Spleen (tissue), 11 donors: ENCODE results near the gene NCBP3. TPM values are rescaled to one million over a fixed set of nuclear protein-coding genes. Genes with fewer than 3 reads are reported as not detected.

Source experiments
- DNase-seq: peaks from one replicate; pipeline ENCODE4 v3.0.0-alpha.2; 2020
- H3K27ac ChIP-seq, 8 donors: fragments of 200-600 bp; sonication (generic) in 7 of 8; 1 replicate in 4 of 8; 2 replicates in 4 of 8; pipeline versions ENCODE4 v1.5.0 to v1.8.0; 2016 to 2021; ENCODE audit warnings: inconsistent platforms in 4 of 8, mild to moderate bottlenecking in 4 of 8, moderate library complexity in 1 of 8
- H3K27me3 ChIP-seq, 7 donors: fragments of 200-600 bp; sonication (generic) in 6 of 7; replicated peaks in 1 of 7; 1 replicate in 4 of 7; 2 replicates in 3 of 7; pipeline versions ENCODE4 v1.5.0 to v1.8.0; 2016 to 2021; ENCODE audit warnings: inconsistent platforms in 3 of 7, mild to moderate bottlenecking in 1 of 7
- H3K36me3 ChIP-seq, 6 donors: fragments of 200-600 bp; sonication (generic) in 5 of 6; 1 replicate in 4 of 6; 2 replicates in 2 of 6; pipeline versions ENCODE4 v1.5.0 to v1.8.0; 2016 to 2021; ENCODE audit warnings: inconsistent platforms in 2 of 6
- H3K4me1 ChIP-seq, 6 donors: fragments of 200-600 bp; sonication (generic) in 5 of 6; 1 replicate in 3 of 6; 2 replicates in 3 of 6; pipeline versions ENCODE4 v1.5.0 to v1.8.0; 2016 to 2021; ENCODE audit warnings: inconsistent platforms in 3 of 6
- H3K4me3 ChIP-seq, 8 donors: fragments of 200-600 bp; sonication (generic) in 7 of 8; 1 replicate in 4 of 8; 2 replicates in 4 of 8; pipeline versions ENCODE4 v1.5.0 to v1.8.0; 2016 to 2021; ENCODE audit warnings: inconsistent platforms in 4 of 8, mild to moderate bottlenecking in 4 of 8, moderate library complexity in 2 of 8
- H3K9me3 ChIP-seq, 8 donors: fragments of 200-600 bp; sonication (generic) in 7 of 8; 1 replicate in 4 of 8; 2 replicates in 4 of 8; pipeline versions ENCODE4 v1.5.0 to v1.8.0; 2016 to 2021; ENCODE audit warnings: inconsistent platforms in 4 of 8
- CTCF ChIP-seq, 11 experiments: fragments of 200-600 bp in 7 of 11; fragments of 450-650 bp in 4 of 11; sonication (generic) in 4 of 11; IDR thresholded peaks in 8 of 11; conservative IDR thresholded peaks in 3 of 11; 1 replicate in 7 of 11; 2 replicates in 4 of 11; pipeline versions ENCODE4 v1.4.0 to v1.8.0; 2016 to 2021; ENCODE audit warnings: antibody characterized with exemption in 11 of 11, inconsistent platforms in 4 of 11, mild to moderate bottlenecking in 1 of 11
- POLR2A ChIP-seq, 3 donors: fragments of 450-650 bp; IDR thresholded peaks; one replicate each; pipeline ENCODE4 v1.5.1; 2017; ENCODE audit warnings: antibody characterized with exemption in 3 of 3, mild to moderate bottlenecking in 1 of 3
- POLR2AphosphoS5 ChIP-seq, 3 donors: sonication (generic); formaldehyde crosslinking; IDR thresholded peaks; one replicate each; pipeline ENCODE4 v1.5.1; 2017; ENCODE audit warnings: antibody characterized with exemption in 3 of 3
- WGBS, 5 donors: extraction: QIAGEN DNeasy Blood & Tissue Kit in 3 of 5; methylation state at CpG; one replicate each; pipeline versions ENCODE4 v1.1.5 to v1.1.7; 2013 to 2018; 5-methylcytosine and 5-hydroxymethylcytosine counted together
- intact Hi-C: fragments of 100-400 bp; cut with DNase I; formaldehyde crosslinking; loops from one replicate; pipeline ENCODE4 v1.15.0; 2023; ENCODE audit warnings: low total_unique reads
- polyA plus RNA-seq, 3 donors: library from polyadenylated mRNA; stranded (reverse); fragments of 200-250 nt; gene quantifications; one replicate each; pipeline ENCODE4 v1.2.1, GENCODE V29; 2013
- total RNA-seq, 7 donors: library from RNA; depleted of rRNA in 3 of 7; stranded (reverse); fragments of >200 nt in 3 of 7; fragmentation: NEBNext Ultra II Directional in 4 of 7; extraction: Animal tissue kit (Norgen Biotek cat#: 25700) in 4 of 7; gene quantifications; one replicate each; pipeline versions ENCODE4 v1.1.0 to v1.2.1, GENCODE V29; 2016 to 2021
- donor health status: healthy with polysubstance abuse.
- donor health status: DM: no; HTN: no; CAD: no; lungs with moderate emphysema.
- donor health status: DM: no; HTN: no; CAD: no.
- donor health status: Bipolar disorder and iron deficiency.
- donor health status: healthy.
- donor health status: DM: no; HTN: no; CAD: no.
- donor health status: DM: yes; HTN: yes; CAD: no.

Gene NCBP3
- total and polyA plus RNA-seq, 10 donors: 13.0 to 43.9 (median 32.6) TPM

DNA sequence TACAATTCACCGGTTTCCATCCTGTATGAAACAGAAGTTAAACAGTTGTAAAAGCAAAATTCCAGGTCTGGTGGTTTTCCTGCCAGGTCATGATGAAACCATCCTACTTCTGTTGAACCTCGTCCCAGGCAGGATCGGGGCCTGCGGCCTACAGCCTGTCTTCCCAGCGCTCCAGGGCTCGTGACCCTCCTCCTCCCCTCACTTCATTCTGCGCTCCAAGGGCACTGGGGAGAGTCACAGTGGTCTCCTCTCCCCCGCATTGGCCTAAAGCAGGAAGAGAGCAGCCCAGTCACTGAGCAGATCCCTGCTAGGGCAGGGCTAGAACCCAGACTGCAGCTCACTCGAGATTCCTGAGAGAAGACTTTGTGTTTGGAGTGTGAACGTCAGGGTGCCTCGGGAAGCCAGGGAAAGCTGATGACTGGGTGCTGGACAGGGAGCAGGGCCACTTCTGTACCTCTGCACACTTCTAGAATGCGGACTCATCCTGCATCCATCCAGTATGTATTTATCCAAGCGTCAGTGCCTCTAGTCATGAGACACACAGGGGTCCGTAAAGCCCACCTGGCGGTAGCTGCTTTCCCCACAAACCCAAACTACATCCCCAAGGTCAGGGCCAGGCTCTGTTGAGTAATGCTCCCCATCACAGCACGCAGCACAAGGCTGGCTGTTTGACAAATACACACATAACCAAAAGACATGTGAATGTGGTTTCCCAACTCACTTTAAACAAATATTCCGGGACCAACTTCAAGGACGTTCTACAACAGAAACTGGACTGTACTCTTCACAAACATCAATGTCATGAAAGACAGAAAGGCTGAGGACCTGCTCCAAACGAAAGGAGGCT lies 43.4 kb downstream of the NCBP3 start:
- intact Hi-C loops: no loop called here
- H3K4me1 ChIP-seq: peaks cover 4 to 72% (median 46%) of the 10 kb centered on the region in 6 donors
- peak overlapping the region in 1 of 8 donors; percentile 1 for H3K4me3 ChIP-seq
- H3K36me3 ChIP-seq: peaks cover 0 to 27% (median 6%) of the 10 kb centered on the region in 6 donors
- H3K27me3 ChIP-seq: no peaks in the 10 kb centered on the region
- H3K27ac ChIP-seq: peak overlapping the region in 7 of 8 donors; percentile 54 to 83 (median 65)
- H3K9me3 ChIP-seq: no peaks in the 10 kb centered on the region
- TF ChIP-seq POLR2A (IDR thresholded peaks at IDR 0.05): no peak
- TF ChIP-seq CTCF (IDR thresholded peaks at IDR 0.05 in 8 of 11, conservative IDR thresholded peaks at IDR 0.05 in 3 of 11): no peak
- peak in 2 of 3 donors; percentile 44 to 48 for TF ChIP-seq POLR2AphosphoS5 (IDR thresholded peaks at IDR 0.05)
- 35 to 78% (median 52%) methylated on average over 15 to 19 of the region's 19 CpGs for WGBS, 5 donors
- no peak for DNase-seq

GRCh38 chr17:3801792-3802191 lies 44.3 kb downstream of the NCBP3 start:
- no peak for DNase-seq
- H3K4me1 ChIP-seq: peaks cover 4 to 73% (median 47%) of the 10 kb centered on the region in 6 donors
- WGBS, 5 donors: 87 to 95% (median 93%) methylated on average over 10 of the region's 10 CpGs
- no peaks in the 10 kb centered on the region for H3K9me3 ChIP-seq
- peaks cover 0 to 18% (median 0%) of the 10 kb centered on the region in 6 donors for H3K36me3 ChIP-seq
- peak overlapping the region in 3 of 8 donors; percentile 73 to 83 (median 81) for H3K27ac ChIP-seq
- intact Hi-C loops: no loop called here
- no peaks in the 10 kb centered on the region for H3K27me3 ChIP-seq
- no peak overlapping the region for H3K4me3 ChIP-seq
- TF ChIP-seq POLR2A (IDR thresholded peaks at IDR 0.05) (no peak), CTCF (IDR thresholded peaks at IDR 0.05 in 8 of 11, conservative IDR thresholded peaks at IDR 0.05 in 3 of 11) (no peak), POLR2AphosphoS5 (IDR thresholded peaks at IDR 0.05) (no peak)

DNA sequence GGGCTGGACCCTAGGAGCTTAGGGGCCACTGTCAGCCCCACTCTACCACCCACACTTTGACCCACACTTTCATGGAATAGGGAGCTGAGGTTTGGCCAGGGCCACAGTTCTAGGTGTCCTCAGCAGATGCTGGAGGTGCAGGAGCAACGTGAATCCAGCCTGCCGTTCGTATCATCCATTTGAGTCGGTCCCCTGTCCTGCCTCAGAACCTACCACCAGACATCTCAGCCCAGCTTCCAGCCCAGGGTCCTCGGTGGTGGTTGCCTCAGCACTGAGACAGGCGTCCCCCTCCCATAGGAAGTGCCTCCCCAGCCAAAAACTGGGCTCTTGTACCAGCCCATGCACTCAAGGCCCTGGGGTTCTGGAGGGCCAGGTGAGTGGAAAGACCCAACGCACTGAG lies 44.7 kb downstream of the NCBP3 start:
- no peak overlapping the region for H3K4me3 ChIP-seq
- peak overlapping the region in 2 of 8 donors; percentile 62 to 73 for H3K27ac ChIP-seq
- WGBS, 5 donors: 75 to 89% (median 79%) methylated on average over 5 to 7 of the region's 7 CpGs
- DNase-seq: no peak
- no peaks in the 10 kb centered on the region for H3K9me3 ChIP-seq
- H3K27me3 ChIP-seq: no peaks in the 10 kb centered on the region
- TF ChIP-seq POLR2A (IDR thresholded peaks at IDR 0.05) (no peak), POLR2AphosphoS5 (IDR thresholded peaks at IDR 0.05) (no peak), CTCF (IDR thresholded peaks at IDR 0.05 in 8 of 11, conservative IDR thresholded peaks at IDR 0.05 in 3 of 11) (no peak)
- intact Hi-C loops: no loop called here
- H3K36me3 ChIP-seq: peaks cover 0 to 14% (median 0%) of the 10 kb centered on the region in 6 donors
- H3K4me1 ChIP-seq: peaks cover 4 to 78% (median 48%) of the 10 kb centered on the region in 6 donors
